Measurements from ENCODE around the gene ARHGAP26. TPM values are rescaled to one million over a fixed set of nuclear protein-coding genes. Genes with fewer than 3 reads are reported as not detected.

Gene ARHGAP26
- total and polyA plus RNA-seq, 2 of the 4 experiments (the other 2 are of a cell fraction) = 0.54 to 0.56 TPM

DNA sequence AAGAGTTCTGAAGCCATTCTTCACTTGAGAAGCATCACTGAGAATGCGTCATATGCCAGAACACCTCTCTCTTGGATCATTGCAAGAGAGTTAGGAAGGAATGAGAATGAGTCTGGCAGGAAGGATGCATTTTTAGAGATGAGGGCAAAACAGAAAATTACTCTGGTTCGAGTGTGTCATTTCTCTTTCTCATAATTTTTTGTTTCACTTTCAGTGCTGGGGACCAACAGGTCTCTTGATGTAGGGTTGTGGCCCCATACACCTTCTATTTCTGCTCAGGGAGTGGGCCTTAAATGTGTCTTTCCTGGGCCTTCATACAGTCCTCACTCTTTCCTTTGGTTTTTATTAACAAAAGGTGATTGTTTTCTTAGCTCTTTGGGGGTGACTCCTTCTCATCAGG, 330.9 kb downstream of the ARHGAP26 start:
- H3K4me3 ChIP-seq (ENCODE audit: insufficient read depth, low read depth, low read length) = no peak overlapping the region
- no peaks in the 10 kb centered on the region for H3K36me3 ChIP-seq (ENCODE audit: control insufficient read depth, insufficient read depth, low read length)
- no peak overlapping the region for H3K23ac ChIP-seq (ENCODE audit: low read depth, low read length)
- H4K8ac ChIP-seq (ENCODE audit: low read depth in 2 of 2, low read length in 2 of 2) = no peak overlapping the region
- H3K4ac ChIP-seq (ENCODE audit: low read depth, low read length) = no peak overlapping the region
- no peaks in the 10 kb centered on the region for H3K79me1 ChIP-seq (ENCODE audit: low read depth in 1 of 2, low read length in 2 of 2)
- dilution Hi-C loops (cut with HindIII; ENCODE audit: low sequenced_read_pairs, unreplicated experiment) = no loop called here
- no peak for TF ChIP-seq CEBPB (IDR thresholded peaks at IDR 0.05; ENCODE audit: low read depth, low read length)
- no peak for TF ChIP-seq RAD21 (IDR thresholded peaks at IDR 0.05; ENCODE audit: low read length)
- TF ChIP-seq RCOR1 (IDR thresholded peaks at IDR 0.05; ENCODE audit: insufficient replicate concordance, low read length) = no peak
- TF ChIP-seq MAFK (IDR thresholded peaks at IDR 0.05; ENCODE audit: low read depth, low read length) = no peak
- no peak for TF ChIP-seq POLR2A (IDR thresholded peaks at IDR 0.05; ENCODE audit: low read depth, low read length)
- TF ChIP-seq, protein P1, sequence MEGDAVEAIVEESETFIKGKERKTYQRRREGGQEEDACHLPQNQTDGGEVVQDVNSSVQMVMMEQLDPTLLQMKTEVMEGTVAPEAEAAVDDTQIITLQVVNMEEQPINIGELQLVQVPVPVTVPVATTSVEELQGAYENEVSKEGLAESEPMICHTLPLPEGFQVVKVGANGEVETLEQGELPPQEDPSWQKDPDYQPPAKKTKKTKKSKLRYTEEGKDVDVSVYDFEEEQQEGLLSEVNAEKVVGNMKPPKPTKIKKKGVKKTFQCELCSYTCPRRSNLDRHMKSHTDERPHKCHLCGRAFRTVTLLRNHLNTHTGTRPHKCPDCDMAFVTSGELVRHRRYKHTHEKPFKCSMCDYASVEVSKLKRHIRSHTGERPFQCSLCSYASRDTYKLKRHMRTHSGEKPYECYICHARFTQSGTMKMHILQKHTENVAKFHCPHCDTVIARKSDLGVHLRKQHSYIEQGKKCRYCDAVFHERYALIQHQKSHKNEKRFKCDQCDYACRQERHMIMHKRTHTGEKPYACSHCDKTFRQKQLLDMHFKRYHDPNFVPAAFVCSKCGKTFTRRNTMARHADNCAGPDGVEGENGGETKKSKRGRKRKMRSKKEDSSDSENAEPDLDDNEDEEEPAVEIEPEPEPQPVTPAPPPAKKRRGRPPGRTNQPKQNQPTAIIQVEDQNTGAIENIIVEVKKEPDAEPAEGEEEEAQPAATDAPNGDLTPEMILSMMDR (conservative IDR thresholded peaks at IDR 0.05; ENCODE audit: low read depth, low read length) = no peak
- TF ChIP-seq, protein P2, sequence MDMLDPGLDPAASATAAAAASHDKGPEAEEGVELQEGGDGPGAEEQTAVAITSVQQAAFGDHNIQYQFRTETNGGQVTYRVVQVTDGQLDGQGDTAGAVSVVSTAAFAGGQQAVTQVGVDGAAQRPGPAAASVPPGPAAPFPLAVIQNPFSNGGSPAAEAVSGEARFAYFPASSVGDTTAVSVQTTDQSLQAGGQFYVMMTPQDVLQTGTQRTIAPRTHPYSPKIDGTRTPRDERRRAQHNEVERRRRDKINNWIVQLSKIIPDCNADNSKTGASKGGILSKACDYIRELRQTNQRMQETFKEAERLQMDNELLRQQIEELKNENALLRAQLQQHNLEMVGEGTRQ (IDR thresholded peaks at IDR 0.05; ENCODE audit: low read depth, low read length) = no peak
- no peak for TF ChIP-seq RFX5 (IDR thresholded peaks at IDR 0.05; ENCODE audit: low read depth, low read length)
- no peak for TF ChIP-seq MXI1 (IDR thresholded peaks at IDR 0.05; ENCODE audit: borderline replicate concordance, low read depth, low read length)
- TF ChIP-seq, protein P3, sequence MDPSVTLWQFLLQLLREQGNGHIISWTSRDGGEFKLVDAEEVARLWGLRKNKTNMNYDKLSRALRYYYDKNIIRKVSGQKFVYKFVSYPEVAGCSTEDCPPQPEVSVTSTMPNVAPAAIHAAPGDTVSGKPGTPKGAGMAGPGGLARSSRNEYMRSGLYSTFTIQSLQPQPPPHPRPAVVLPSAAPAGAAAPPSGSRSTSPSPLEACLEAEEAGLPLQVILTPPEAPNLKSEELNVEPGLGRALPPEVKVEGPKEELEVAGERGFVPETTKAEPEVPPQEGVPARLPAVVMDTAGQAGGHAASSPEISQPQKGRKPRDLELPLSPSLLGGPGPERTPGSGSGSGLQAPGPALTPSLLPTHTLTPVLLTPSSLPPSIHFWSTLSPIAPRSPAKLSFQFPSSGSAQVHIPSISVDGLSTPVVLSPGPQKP (IDR thresholded peaks at IDR 0.05; ENCODE audit: borderline replicate concordance, low read depth, low read length) = no peak
- TF ChIP-seq FOS (IDR thresholded peaks at IDR 0.05; ENCODE audit: low read depth, low read length) = no peak
- TF ChIP-seq NFE2L2 (IDR thresholded peaks at IDR 0.05; ENCODE audit: low read depth, low read length) = no peak
- in situ Hi-C loops (cut with MboI; ENCODE audit: low sequenced_read_pairs) = no loop called here
- H3K9ac ChIP-seq (ENCODE audit: low read depth, low read length) = no peak overlapping the region
- no peak overlapping the region for H2BK20ac ChIP-seq (ENCODE audit: low read depth, low read length)
- no peak overlapping the region for H2AK5ac ChIP-seq (ENCODE audit: low read depth, low read length)
- no TSS peak for BruUV-seq (replicated peaks)
- H2AFZ ChIP-seq (replicated peaks; ENCODE audit: low read length, poor library complexity) = no peak overlapping the region
- no peaks in the 10 kb centered on the region for H3K27me3 ChIP-seq (ENCODE audit: control insufficient read depth, insufficient read depth, low read length)
- no peaks in the 10 kb centered on the region for H3K9me3 ChIP-seq (ENCODE audit: control insufficient read depth, insufficient read depth, low read length)
- POLR2A ChIA-PET (ENCODE audit: unreplicated experiment) = no interaction called here
- no peak overlapping the region for H3K18ac ChIP-seq (ENCODE audit: low read depth, low read length)
- H3K27ac ChIP-seq (ENCODE audit: insufficient read depth, low read length) = no peak overlapping the region
- no peaks in the 10 kb centered on the region for H3K9me1 ChIP-seq (ENCODE audit: insufficient read depth, low read length)
- CTCF ChIA-PET = interaction anchor here (0.7 kb wide), 1 partner anchor 579 kb away, joined by 3 read pairs; no protein-coding TSS in a partner anchor
- no peak for ATAC-seq (ENCODE audit: low read depth)
- no peak overlapping the region for H3K14ac ChIP-seq (replicated peaks; ENCODE audit: low read depth, low read length)
- H3K4me2 ChIP-seq (ENCODE audit: low read depth, low read length) = no peak overlapping the region
- H4K5ac ChIP-seq (ENCODE audit: low read depth, low read length) = no peak overlapping the region
- no peak overlapping the region for H2AK9ac ChIP-seq (replicated peaks; ENCODE audit: low read depth, low read length, poor library complexity)
- no peak overlapping the region for H2BK15ac ChIP-seq (ENCODE audit: low read depth, low read length)
- H4K91ac ChIP-seq (ENCODE audit: insufficient read depth, low read depth, low read length) = no peak overlapping the region
- no peaks in the 10 kb centered on the region for H4K20me1 ChIP-seq (ENCODE audit: insufficient read depth, low read length)
- H2BK5ac ChIP-seq (ENCODE audit: low read depth, low read length, poor library complexity, severe bottlenecking) = no peak overlapping the region
- no peak overlapping the region for H2BK120ac ChIP-seq (ENCODE audit: low read depth, low read length)
- no peaks in the 10 kb centered on the region for H3K4me1 ChIP-seq (ENCODE audit: control insufficient read depth, insufficient read depth, low read length)
- no CpG with 5 or more reads among the region's 2 CpGs for WGBS, 2 experiments (ENCODE audit: extremely low coverage in 2 of 2, insufficient read length in 1 of 2)
- H3K56ac ChIP-seq (ENCODE audit: extremely low read depth, insufficient read depth, low read length) = no peak overlapping the region
- intact Hi-C loops (cut with micrococcal nuclease) = loop anchor here (10.0 kb wide), 1 partner anchor 724 kb away; no protein-coding TSS in a partner anchor
- no peak for DNase-seq
